ENCODE results near the gene CTCFL. TPM values are rescaled to one million over a fixed set of nuclear protein-coding genes. Genes with fewer than 3 reads are reported as not detected.

Gene CTCFL
- total and polyA plus RNA-seq, 3 donors from 2014 or later: 19.8 to 33.9 (median 24.8) TPM

- Histone ChIP-seq H3K4me1 (peaks cover 6% of the 10 kb centered on the region), H3K27me3 (no peaks in the 10 kb centered on the region), H3K27ac (no peak within 1 kb of the TSS), H3K4me3 (no peak within 1 kb of the TSS), H3K36me3 (ENCODE audit: low read depth, missing control alignments) (no peaks in the 10 kb centered on the region), H3K9me3 (no peaks in the 10 kb centered on the region)
- 52 to 57% methylated on average over 14 of the region's 14 CpGs for WGBS, 2 donors
- intact Hi-C loops (cut with DNase I; ENCODE audit: low total_unique reads): no loop called here
- DNase-seq: peak; percentile 82
- no peak for TF ChIP-seq POLR2A (IDR thresholded peaks at IDR 0.05)
- TF ChIP-seq, protein P1, sequence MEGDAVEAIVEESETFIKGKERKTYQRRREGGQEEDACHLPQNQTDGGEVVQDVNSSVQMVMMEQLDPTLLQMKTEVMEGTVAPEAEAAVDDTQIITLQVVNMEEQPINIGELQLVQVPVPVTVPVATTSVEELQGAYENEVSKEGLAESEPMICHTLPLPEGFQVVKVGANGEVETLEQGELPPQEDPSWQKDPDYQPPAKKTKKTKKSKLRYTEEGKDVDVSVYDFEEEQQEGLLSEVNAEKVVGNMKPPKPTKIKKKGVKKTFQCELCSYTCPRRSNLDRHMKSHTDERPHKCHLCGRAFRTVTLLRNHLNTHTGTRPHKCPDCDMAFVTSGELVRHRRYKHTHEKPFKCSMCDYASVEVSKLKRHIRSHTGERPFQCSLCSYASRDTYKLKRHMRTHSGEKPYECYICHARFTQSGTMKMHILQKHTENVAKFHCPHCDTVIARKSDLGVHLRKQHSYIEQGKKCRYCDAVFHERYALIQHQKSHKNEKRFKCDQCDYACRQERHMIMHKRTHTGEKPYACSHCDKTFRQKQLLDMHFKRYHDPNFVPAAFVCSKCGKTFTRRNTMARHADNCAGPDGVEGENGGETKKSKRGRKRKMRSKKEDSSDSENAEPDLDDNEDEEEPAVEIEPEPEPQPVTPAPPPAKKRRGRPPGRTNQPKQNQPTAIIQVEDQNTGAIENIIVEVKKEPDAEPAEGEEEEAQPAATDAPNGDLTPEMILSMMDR (IDR thresholded peaks at IDR 0.05): no peak
These were observed 35.8 kb upstream of the CTCFL start, which contains the start of gene PCK1 for GRCh38 chr20:57560554-57561355. Gene PCK1, plus strand, starts transcription at chr20:57561110. Its CDS starts 302 bp downstream, at chr20:57561412.

DNA sequence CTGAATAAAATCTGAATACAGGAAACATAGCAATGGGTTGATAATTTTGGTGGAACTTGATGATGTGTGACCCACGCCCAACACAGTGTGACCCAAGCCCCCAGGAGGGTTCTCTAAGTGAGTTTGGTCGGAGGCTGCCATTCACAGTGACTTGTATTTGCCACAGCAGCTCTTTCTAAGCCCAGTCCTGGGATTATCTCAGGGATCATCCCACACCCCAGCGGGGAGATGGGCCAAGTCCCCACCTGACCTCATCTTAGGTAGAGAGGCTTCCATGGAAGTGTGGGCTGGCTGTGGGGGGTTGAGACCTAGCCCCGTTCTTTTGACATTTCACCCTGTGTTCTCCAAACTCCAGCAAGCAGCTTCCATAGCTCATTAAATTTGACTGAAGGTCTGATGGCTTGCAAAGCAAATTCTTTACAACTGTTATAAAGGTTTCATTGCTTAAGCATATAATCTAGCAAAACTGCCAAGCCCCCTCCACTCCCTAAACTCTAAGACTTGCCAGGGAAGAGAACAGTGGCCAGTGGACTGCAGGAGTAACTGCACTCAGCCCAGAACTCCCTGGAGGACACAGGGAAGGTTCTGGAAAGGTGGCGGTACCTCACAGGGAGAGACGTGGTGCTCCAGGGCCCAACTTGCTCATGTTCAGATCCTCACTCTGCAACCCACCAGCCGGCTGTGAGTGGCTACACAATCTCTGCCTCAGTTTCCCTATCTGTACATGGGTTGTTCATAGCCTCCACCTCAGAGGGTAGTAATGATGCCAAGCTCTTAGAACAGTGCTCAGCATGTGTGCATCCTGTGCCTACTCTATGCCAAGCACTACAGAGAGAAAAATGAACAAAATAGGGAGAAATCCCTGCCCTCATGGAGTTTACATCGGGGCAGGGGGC lies 35.0 kb upstream of the CTCFL start:
- Histone ChIP-seq H3K4me1 (peaks cover 6% of the 10 kb centered on the region), H3K36me3 (ENCODE audit: low read depth, missing control alignments) (no peaks in the 10 kb centered on the region), H3K27ac (no peak overlapping the region), H3K27me3 (no peaks in the 10 kb centered on the region), H3K9me3 (no peaks in the 10 kb centered on the region), H3K4me3 (no peak overlapping the region)
- intact Hi-C loops (cut with DNase I; ENCODE audit: low total_unique reads): no loop called here
- no peak for DNase-seq
- 76 to 86% methylated on average over 8 of the region's 8 CpGs for WGBS, 2 donors
- TF ChIP-seq, protein P1 (IDR thresholded peaks at IDR 0.05): no peak
- no peak for TF ChIP-seq POLR2A (IDR thresholded peaks at IDR 0.05)

DNA sequence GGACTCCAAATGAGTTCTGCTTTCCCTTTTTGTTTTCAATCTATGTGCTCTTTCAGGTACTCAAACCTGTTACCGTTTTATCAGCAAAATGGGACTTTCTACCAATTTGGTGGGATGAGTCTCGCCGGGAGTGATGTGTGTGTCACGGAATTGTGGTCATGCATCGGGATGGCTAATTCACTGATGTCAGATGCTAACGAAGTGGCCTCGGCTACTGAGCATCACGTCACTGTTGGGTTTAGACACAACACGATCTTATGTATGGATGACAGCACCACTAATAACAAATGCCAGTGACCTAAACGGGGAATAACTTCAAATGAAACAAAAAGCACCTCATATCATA lies 34.3 kb upstream of the CTCFL start:
- Histone ChIP-seq H3K27me3 (no peaks in the 10 kb centered on the region), H3K36me3 (ENCODE audit: low read depth, missing control alignments) (no peaks in the 10 kb centered on the region), H3K9me3 (no peaks in the 10 kb centered on the region), H3K4me3 (no peak overlapping the region), H3K4me1 (peaks cover 6% of the 10 kb centered on the region), H3K27ac (no peak overlapping the region)
- 87 to 91% methylated on average over 10 of the region's 10 CpGs for WGBS, 2 donors
- DNase-seq: no peak
- intact Hi-C loops (cut with DNase I; ENCODE audit: low total_unique reads): no loop called here
- TF ChIP-seq, protein P1 (IDR thresholded peaks at IDR 0.05): no peak
- TF ChIP-seq POLR2A (IDR thresholded peaks at IDR 0.05): no peak

- H3K4me1 ChIP-seq: peaks cover 6% of the 10 kb centered on the region
- H3K27me3 ChIP-seq: no peaks in the 10 kb centered on the region
- intact Hi-C loops (cut with DNase I; ENCODE audit: low total_unique reads): no loop called here
- no peak overlapping the region for H3K4me3 ChIP-seq
- no peak for DNase-seq
- no peaks in the 10 kb centered on the region for H3K36me3 ChIP-seq (ENCODE audit: low read depth, missing control alignments)
- H3K9me3 ChIP-seq: no peaks in the 10 kb centered on the region
- 70 to 77% methylated on average over 15 of the region's 15 CpGs for WGBS, 2 donors
- TF ChIP-seq POLR2A (IDR thresholded peaks at IDR 0.05): no peak
- TF ChIP-seq, protein P1 (IDR thresholded peaks at IDR 0.05): no peak
- no peak overlapping the region for H3K27ac ChIP-seq
These were observed 33.8 kb upstream of the CTCFL start for GRCh38 chr20:57558614-57559288.
